Karpas-422 (cell line): ENCODE data around the gene TRAF6. TPM values are rescaled to one million over a fixed set of nuclear protein-coding genes. Genes with fewer than 3 reads are reported as not detected.

Experiments
- DNase-seq: peaks from one replicate; pipeline ENCODE4 v3.0.0-alpha.2; 2015
- H2AFZ ChIP-seq: fragments of 200-600 bp; sonication (generic); 2 replicates; pipeline ENCODE4 v1.6.1; 2014; ENCODE audit warnings: antibody characterized with exemption, low read length, mixed read lengths
- H3K27ac ChIP-seq: fragments of 200-600 bp; sonication (generic); 2 replicates; pipeline ENCODE4 v1.5.1; 2014; ENCODE audit warnings: mild to moderate bottlenecking, low read length, moderate library complexity
- H3K27me3 ChIP-seq: fragments of 200-600 bp; sonication (generic); 2 replicates; pipeline ENCODE4 v1.6.1; 2014; ENCODE audit warnings: low read length, mixed read lengths
- H3K36me3 ChIP-seq: fragments of 200-600 bp; sonication (generic); 2 replicates; pipeline ENCODE4 v1.6.1; 2014; ENCODE audit warnings: low read length, mixed read lengths; ENCODE audit not compliant: insufficient read depth
- H3K4me1 ChIP-seq: fragments of 200-600 bp; sonication (generic); 2 replicates; pipeline ENCODE4 v1.6.1; 2014; ENCODE audit warnings: mild to moderate bottlenecking, low read length, mixed read lengths
- H3K4me2 ChIP-seq: fragments of 200-600 bp; sonication (generic); 2 replicates; pipeline ENCODE4 v1.6.1; 2014; ENCODE audit warnings: low read length, low read depth, mild to moderate bottlenecking; ENCODE audit not compliant: poor library complexity, severe bottlenecking
- H3K4me3 ChIP-seq: fragments of 200-600 bp; sonication (generic); 2 replicates; pipeline ENCODE4 v1.5.1; 2014; ENCODE audit warnings: mild to moderate bottlenecking, antibody characterized with exemption, low read length, mixed read lengths
- H3K79me2 ChIP-seq: fragments of 200-600 bp; sonication (generic); 2 replicates; pipeline ENCODE4 v1.6.1; 2014; ENCODE audit warnings: mild to moderate bottlenecking, low read length, mixed read lengths
- H3K9ac ChIP-seq: fragments of 200-600 bp; sonication (generic); 2 replicates; pipeline ENCODE4 v1.6.0; 2014; ENCODE audit warnings: low read length
- H3K9me2 ChIP-seq: fragments of 200-600 bp; sonication (generic), shearing (Covaris generic); replicated peaks from 2 replicates; pipeline ENCODE4 v1.6.0; 2014; ENCODE audit warnings: mild to moderate bottlenecking, low read length, moderate library complexity; ENCODE audit not compliant: insufficient read depth
- H3K9me3 ChIP-seq: fragments of 300-700, 200-600 bp; sonication (generic); 2 replicates; pipeline ENCODE4 v1.6.1; 2014; ENCODE audit warnings: low read length, mixed read lengths
- H4K20me1 ChIP-seq: fragments of 200-600 bp; sonication (generic); 2 replicates; pipeline ENCODE4 v1.6.1; 2014; ENCODE audit warnings: mild to moderate bottlenecking, antibody characterized with exemption, low read length, low read depth; ENCODE audit not compliant: insufficient read depth
- total RNA-seq: library from RNA; depleted of rRNA; stranded (reverse); fragments of >200 nt; shearing (Covaris generic); gene quantifications from 2 replicates; pipeline ENCODE4 v1.2.3, GENCODE V29; 2014; ENCODE audit warnings: low replicate concordance

TRAF6 gene
- total RNA-seq, 1 experiment from 2014 or later: 13.2 TPM

DNA sequence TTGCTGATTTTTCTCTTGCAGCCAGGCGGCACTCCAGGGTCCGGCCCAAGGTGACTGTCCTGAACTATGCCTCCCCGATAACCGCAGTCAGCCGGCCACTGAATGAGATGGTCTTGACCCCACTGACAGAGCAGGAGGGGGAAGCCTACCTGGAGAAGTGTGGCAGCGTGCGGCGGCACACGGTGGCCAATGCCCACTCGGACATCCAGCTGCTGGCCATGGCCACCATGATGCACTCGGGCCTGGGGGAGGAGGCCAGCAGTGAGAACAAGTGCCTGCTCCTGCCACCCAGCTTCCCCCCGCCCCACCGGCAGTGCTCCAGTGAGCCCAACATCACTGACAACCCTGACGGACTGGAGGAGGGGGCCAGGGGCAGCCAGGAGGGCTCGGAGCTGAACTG is 47.8 kb downstream of the TRAF6 start:
- Histone ChIP-seq H3K4me1 (no peaks in the 10 kb centered on the region), H4K20me1 (no peaks in the 10 kb centered on the region), H3K4me3 (no peak overlapping the region), H3K27ac (no peak overlapping the region), H3K36me3 (no peaks in the 10 kb centered on the region), H3K79me2 (no peaks in the 10 kb centered on the region), H3K9me2 (no peaks in the 10 kb centered on the region), H3K4me2 (no peak overlapping the region), H2AFZ (no peak overlapping the region), H3K9me3 (no peaks in the 10 kb centered on the region), H3K9ac (no peak overlapping the region), H3K27me3 (no peaks in the 10 kb centered on the region)
- DNase-seq: no peak

DNA sequence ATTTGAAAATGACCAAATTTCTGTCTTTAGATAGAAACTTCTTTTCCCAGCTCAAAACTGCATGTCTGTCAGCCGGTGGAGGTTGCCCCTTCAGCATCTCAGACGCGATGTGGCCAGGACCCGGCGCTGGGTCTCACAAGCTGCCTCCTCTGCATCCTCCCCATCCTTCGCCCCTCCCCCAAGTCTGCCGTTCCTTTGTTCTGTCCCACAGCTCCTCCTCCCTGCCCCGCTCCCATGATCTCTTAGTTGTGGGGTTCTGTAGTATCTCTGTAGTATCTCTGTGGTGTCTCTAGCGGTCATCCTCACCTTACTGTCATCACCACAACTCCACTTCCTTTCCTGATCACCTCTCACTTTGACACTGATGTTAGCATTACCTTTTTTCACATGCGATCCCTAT is 49.9 kb downstream of the TRAF6 start:
- H3K9me2 ChIP-seq: no peaks in the 10 kb centered on the region
- H3K4me1 ChIP-seq: no peaks in the 10 kb centered on the region
- H3K27me3 ChIP-seq: no peaks in the 10 kb centered on the region
- no peak overlapping the region for H3K4me2 ChIP-seq
- H2AFZ ChIP-seq: no peak overlapping the region
- H3K79me2 ChIP-seq: no peaks in the 10 kb centered on the region
- H3K4me3 ChIP-seq: no peak overlapping the region
- no peak overlapping the region for H3K9ac ChIP-seq
- no peak overlapping the region for H3K27ac ChIP-seq
- no peaks in the 10 kb centered on the region for H3K36me3 ChIP-seq
- H4K20me1 ChIP-seq: no peaks in the 10 kb centered on the region
- DNase-seq: no peak
- H3K9me3 ChIP-seq: no peaks in the 10 kb centered on the region

GRCh38 chr11:36459046-36459445 is 51.0 kb downstream of the TRAF6 start:
- H4K20me1 ChIP-seq: no peaks in the 10 kb centered on the region
- no peak overlapping the region for H3K4me2 ChIP-seq
- no peaks in the 10 kb centered on the region for H3K79me2 ChIP-seq
- no peaks in the 10 kb centered on the region for H3K4me1 ChIP-seq
- no peak overlapping the region for H2AFZ ChIP-seq
- no peaks in the 10 kb centered on the region for H3K9me2 ChIP-seq
- H3K4me3 ChIP-seq: no peak overlapping the region
- no peak for DNase-seq
- H3K9me3 ChIP-seq: no peaks in the 10 kb centered on the region
- no peak overlapping the region for H3K9ac ChIP-seq
- H3K27me3 ChIP-seq: no peaks in the 10 kb centered on the region
- no peak overlapping the region for H3K27ac ChIP-seq
- H3K36me3 ChIP-seq: no peaks in the 10 kb centered on the region

GRCh38 chr11:36458129-36458915 is 51.8 kb downstream of the TRAF6 start:
- no peak overlapping the region for H3K27ac ChIP-seq
- H2AFZ ChIP-seq: no peak overlapping the region
- no peaks in the 10 kb centered on the region for H3K27me3 ChIP-seq
- H4K20me1 ChIP-seq: no peaks in the 10 kb centered on the region
- H3K4me2 ChIP-seq: no peak overlapping the region
- H3K36me3 ChIP-seq: no peaks in the 10 kb centered on the region
- H3K9ac ChIP-seq: no peak overlapping the region
- no peaks in the 10 kb centered on the region for H3K9me3 ChIP-seq
- no peak for DNase-seq
- no peak overlapping the region for H3K4me3 ChIP-seq
- H3K79me2 ChIP-seq: no peaks in the 10 kb centered on the region
- H3K4me1 ChIP-seq: no peaks in the 10 kb centered on the region
- H3K9me2 ChIP-seq: no peaks in the 10 kb centered on the region

DNA sequence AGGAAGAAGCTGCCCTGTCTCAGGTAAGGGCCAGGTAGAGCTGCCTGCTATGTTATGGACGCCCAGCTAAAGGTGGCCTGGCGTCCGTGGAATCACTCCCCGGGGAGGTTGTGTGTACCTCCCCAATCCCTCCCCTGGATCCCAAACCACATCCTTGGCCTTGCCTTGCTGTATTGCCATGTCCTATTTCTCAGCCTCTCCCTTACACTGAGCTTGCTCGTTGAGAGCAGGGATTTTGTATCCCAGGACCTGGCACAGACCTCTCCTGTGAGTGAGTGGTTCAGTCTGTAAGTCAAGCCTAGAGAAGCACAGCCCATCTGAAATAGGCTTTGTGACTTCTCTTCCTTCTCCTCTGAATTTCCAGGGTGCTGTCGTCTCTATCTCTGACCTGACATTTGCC is 53.9 kb downstream of the TRAF6 start:
- no peaks in the 10 kb centered on the region for H3K9me2 ChIP-seq
- no peaks in the 10 kb centered on the region for H4K20me1 ChIP-seq
- H3K4me3 ChIP-seq: no peak overlapping the region
- H3K9ac ChIP-seq: no peak overlapping the region
- no peaks in the 10 kb centered on the region for H3K27me3 ChIP-seq
- H3K4me2 ChIP-seq: no peak overlapping the region
- no peaks in the 10 kb centered on the region for H3K4me1 ChIP-seq
- H2AFZ ChIP-seq: no peak overlapping the region
- H3K79me2 ChIP-seq: no peaks in the 10 kb centered on the region
- no peak overlapping the region for H3K27ac ChIP-seq
- DNase-seq: no peak
- no peaks in the 10 kb centered on the region for H3K36me3 ChIP-seq
- no peaks in the 10 kb centered on the region for H3K9me3 ChIP-seq

GRCh38 chr11:36455658-36456111 is 54.4 kb downstream of the TRAF6 start:
- H4K20me1 ChIP-seq: no peaks in the 10 kb centered on the region
- no peak overlapping the region for H3K9ac ChIP-seq

DNA sequence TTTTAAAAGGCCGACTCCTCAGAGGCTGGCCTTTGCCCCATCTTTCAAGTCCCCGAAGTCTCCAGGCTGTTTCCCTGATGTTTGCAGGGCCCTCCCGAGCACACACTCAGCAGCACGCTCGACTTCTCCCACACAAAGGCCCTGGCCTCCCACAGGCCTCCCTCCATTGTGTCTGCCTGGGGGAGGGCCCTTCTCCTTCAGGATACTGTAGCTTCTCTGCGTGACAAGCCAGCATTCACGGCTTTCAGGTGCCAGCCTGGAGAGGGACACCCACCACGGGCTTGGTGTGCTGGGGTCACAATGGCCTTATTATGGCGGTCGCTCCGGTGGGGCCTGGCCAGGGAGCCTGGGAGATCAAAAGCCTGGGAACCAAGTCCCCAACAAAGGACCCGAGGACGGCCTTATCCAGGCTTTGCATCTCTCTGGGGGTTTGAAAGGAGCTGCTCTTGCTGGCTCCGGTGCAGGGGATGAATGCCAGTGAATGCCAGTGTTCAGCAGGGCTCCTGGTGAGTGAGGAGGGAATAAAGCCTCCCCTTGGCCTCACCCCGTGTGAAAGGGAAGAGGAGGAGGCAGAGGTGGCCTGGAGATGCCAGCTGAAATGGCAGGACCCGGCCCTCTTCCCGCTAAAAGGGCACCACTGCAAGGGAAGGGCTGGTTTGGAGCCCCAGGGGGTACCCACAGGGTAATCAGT is 55.0 kb downstream of the TRAF6 start:
- no peaks in the 10 kb centered on the region for H3K79me2 ChIP-seq
- no peak overlapping the region for H2AFZ ChIP-seq
- no peak for DNase-seq
- H3K4me1 ChIP-seq: peaks cover 6% of the 10 kb centered on the region
- no peak overlapping the region for H3K4me2 ChIP-seq
- no peaks in the 10 kb centered on the region for H3K36me3 ChIP-seq
- H4K20me1 ChIP-seq: no peaks in the 10 kb centered on the region
- H3K9me3 ChIP-seq: no peaks in the 10 kb centered on the region
- no peaks in the 10 kb centered on the region for H3K27me3 ChIP-seq
- H3K9me2 ChIP-seq: no peaks in the 10 kb centered on the region
- H3K4me3 ChIP-seq: no peak overlapping the region
- no peak overlapping the region for H3K9ac ChIP-seq
- H3K27ac ChIP-seq: no peak overlapping the region

More at GRCh38 chr11:36455658-36456111, 54.4 kb downstream of the TRAF6 start:
- H3K9me2 ChIP-seq: no peaks in the 10 kb centered on the region
- no peak for DNase-seq
- H3K4me3 ChIP-seq: no peak overlapping the region
- no peak overlapping the region for H3K27ac ChIP-seq
- no peaks in the 10 kb centered on the region for H3K27me3 ChIP-seq
- H3K9me3 ChIP-seq: no peaks in the 10 kb centered on the region
- H3K4me2 ChIP-seq: no peak overlapping the region
- H3K36me3 ChIP-seq: no peaks in the 10 kb centered on the region
- no peaks in the 10 kb centered on the region for H3K79me2 ChIP-seq
- no peak overlapping the region for H2AFZ ChIP-seq
- peaks cover under 1% of the 10 kb centered on the region for H3K4me1 ChIP-seq

DNA sequence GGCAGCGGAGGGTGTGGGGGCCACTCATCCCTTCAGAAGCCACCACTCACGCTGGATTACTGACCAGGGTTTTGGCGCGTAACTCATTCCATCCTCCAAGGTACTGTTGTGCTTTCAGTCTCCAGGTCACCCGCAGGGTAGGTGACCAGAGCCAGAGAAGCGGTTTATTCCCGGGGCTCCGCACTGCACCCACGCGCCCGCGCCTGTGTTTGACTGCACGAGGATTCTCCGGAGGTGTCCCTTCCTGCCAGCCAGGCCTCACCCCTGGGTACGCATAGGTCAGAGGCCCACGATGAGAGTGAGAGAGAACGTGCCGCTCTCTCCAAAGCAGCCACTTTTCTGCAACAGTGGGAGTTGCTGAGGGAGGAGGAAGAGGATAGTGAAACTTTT is 55.5 kb downstream of the TRAF6 start:
- no peak overlapping the region for H3K4me3 ChIP-seq
- H3K9me3 ChIP-seq: no peaks in the 10 kb centered on the region
- H4K20me1 ChIP-seq: no peaks in the 10 kb centered on the region
- H3K27me3 ChIP-seq: no peaks in the 10 kb centered on the region
- no peaks in the 10 kb centered on the region for H3K79me2 ChIP-seq
- no peak overlapping the region for H3K27ac ChIP-seq
- H3K9ac ChIP-seq: no peak overlapping the region
- H3K9me2 ChIP-seq: no peaks in the 10 kb centered on the region
- peaks cover 12% of the 10 kb centered on the region for H3K4me1 ChIP-seq
- H3K36me3 ChIP-seq: no peaks in the 10 kb centered on the region
- H2AFZ ChIP-seq: no peak overlapping the region
- H3K4me2 ChIP-seq: no peak overlapping the region
- no peak for DNase-seq
